Subcutaneous abdominal adipose tissue (tissue), 5 donors: Measurements from ENCODE around the gene ADAMTS17.

ENCODE experiments used
- H3K27ac ChIP-seq: one replicate; pipeline ENCODE4 v1.7.0; 2013; ENCODE audit warnings: low read depth, mild to moderate bottlenecking, inconsistent platforms, low read length, moderate library complexity
- H3K27me3 ChIP-seq, 5 donors: one replicate each; pipeline ENCODE4 v1.7.0; 2013; ENCODE audit warnings: low read length in 5 of 5, inconsistent platforms in 1 of 5; ENCODE audit not compliant: control insufficient read depth in 5 of 5, insufficient read depth in 4 of 5
- H3K36me3 ChIP-seq, 5 donors: one replicate each; pipeline ENCODE4 v1.7.0; 2013; ENCODE audit warnings: low read length in 5 of 5; ENCODE audit not compliant: control insufficient read depth in 5 of 5, insufficient read depth in 5 of 5
- H3K4me1 ChIP-seq, 5 donors: one replicate each; pipeline ENCODE4 v1.7.0; 2013; ENCODE audit warnings: low read length in 5 of 5, mild to moderate bottlenecking in 3 of 5, moderate library complexity in 1 of 5; ENCODE audit not compliant: control insufficient read depth in 5 of 5, insufficient read depth in 5 of 5
- H3K4me3 ChIP-seq, 5 donors: one replicate each; pipeline ENCODE4 v1.7.0; 2013; ENCODE audit warnings: low read length in 5 of 5, low read depth in 1 of 5
- H3K9ac ChIP-seq, 5 donors: one replicate each; pipeline ENCODE4 v1.7.0; 2013; ENCODE audit warnings: low read length in 5 of 5, mild to moderate bottlenecking in 4 of 5, moderate library complexity in 3 of 5
- H3K9me3 ChIP-seq, 5 donors: one replicate each; pipeline ENCODE4 v1.7.0; 2013; ENCODE audit warnings: low read length in 5 of 5; ENCODE audit not compliant: control insufficient read depth in 5 of 5
- donor health status: healthy.
- donor health status: healthy.
- donor health status: healthy.
- donor health status: healthy.
- donor health status: healthy.

ADAMTS17 gene

GRCh38 chr15:100124361-100124760 is 217.4 kb downstream of the ADAMTS17 start:
- Histone ChIP-seq H3K9ac (no peak overlapping the region), H3K4me3 (no peak overlapping the region), H3K36me3 (no peaks in the 10 kb centered on the region), H3K27ac (no peak overlapping the region), H3K4me1 (peaks cover 0 to 9% (median 0%) of the 10 kb centered on the region in 5 donors), H3K9me3 (peaks cover 0 to 28% (median 18%) of the 10 kb centered on the region in 5 donors), H3K27me3 (no peaks in the 10 kb centered on the region)

- Histone ChIP-seq H3K9ac (no peak overlapping the region), H3K9me3 (peaks cover 0 to 28% (median 18%) of the 10 kb centered on the region in 5 donors), H3K27ac (no peak overlapping the region), H3K4me1 (peaks cover 0 to 9% (median 0%) of the 10 kb centered on the region in 5 donors), H3K4me3 (no peak overlapping the region), H3K36me3 (no peaks in the 10 kb centered on the region), H3K27me3 (no peaks in the 10 kb centered on the region)
These were observed 218.2 kb downstream of the ADAMTS17 start for GRCh38 chr15:100123611-100124010.

- H3K36me3 ChIP-seq: no peaks in the 10 kb centered on the region
- H3K27me3 ChIP-seq: no peaks in the 10 kb centered on the region
- H3K9ac ChIP-seq: no peak overlapping the region
- H3K9me3 ChIP-seq: peaks cover 0 to 28% (median 18%) of the 10 kb centered on the region in 5 donors
- no peak overlapping the region for H3K4me3 ChIP-seq
- peaks cover 0 to 14% (median 7%) of the 10 kb centered on the region in 5 donors for H3K4me1 ChIP-seq
- no peak overlapping the region for H3K27ac ChIP-seq
These were observed 220.5 kb downstream of the ADAMTS17 start for GRCh38 chr15:100121285-100121684.

- peaks cover 0 to 28% (median 18%) of the 10 kb centered on the region in 5 donors for H3K9me3 ChIP-seq
- H3K27me3 ChIP-seq: no peaks in the 10 kb centered on the region
- H3K4me3 ChIP-seq: no peak overlapping the region
- no peak overlapping the region for H3K9ac ChIP-seq
- H3K27ac ChIP-seq: no peak overlapping the region
- peaks cover 0 to 15% (median 10%) of the 10 kb centered on the region in 5 donors for H3K4me1 ChIP-seq
- no peaks in the 10 kb centered on the region for H3K36me3 ChIP-seq
These were observed 221.7 kb downstream of the ADAMTS17 start for GRCh38 chr15:100120111-100120510.

GRCh38 chr15:100118546-100118945 is 223.2 kb downstream of the ADAMTS17 start:
- H3K27ac ChIP-seq: no peak overlapping the region
- H3K4me3 ChIP-seq: no peak overlapping the region
- no peaks in the 10 kb centered on the region for H3K27me3 ChIP-seq
- H3K9ac ChIP-seq: no peak overlapping the region
- H3K36me3 ChIP-seq: no peaks in the 10 kb centered on the region
- peaks cover 0 to 28% (median 18%) of the 10 kb centered on the region in 5 donors for H3K9me3 ChIP-seq
- H3K4me1 ChIP-seq: peaks cover 3 to 29% (median 26%) of the 10 kb centered on the region in 5 donors

- Histone ChIP-seq H3K27ac (no peak overlapping the region), H3K4me3 (no peak overlapping the region), H3K9me3 (peaks cover 0 to 20% (median 13%) of the 10 kb centered on the region in 5 donors), H3K27me3 (no peaks in the 10 kb centered on the region), H3K4me1 (peaks cover 8 to 48% (median 43%) of the 10 kb centered on the region in 5 donors), H3K36me3 (no peaks in the 10 kb centered on the region), H3K9ac (no peak overlapping the region)
These were observed 225.2 kb downstream of the ADAMTS17 start for GRCh38 chr15:100116416-100117190.

GRCh38 chr15:100115711-100116090 is 226.1 kb downstream of the ADAMTS17 start:
- Histone ChIP-seq H3K4me3 (no peak overlapping the region), H3K27ac (no peak overlapping the region), H3K36me3 (no peaks in the 10 kb centered on the region), H3K9me3 (peaks cover 0 to 13% (median 4%) of the 10 kb centered on the region in 5 donors), H3K4me1 (peaks cover 14 to 57% (median 52%) of the 10 kb centered on the region in 5 donors), H3K9ac (no peak overlapping the region), H3K27me3 (no peaks in the 10 kb centered on the region)

- no peaks in the 10 kb centered on the region for H3K27me3 ChIP-seq
- peaks cover 0 to 9% (median 3%) of the 10 kb centered on the region in 5 donors for H3K9me3 ChIP-seq
- H3K4me1 ChIP-seq: peaks cover 14 to 61% (median 56%) of the 10 kb centered on the region in 5 donors
- H3K9ac ChIP-seq: peak overlapping the region in 1 of 5 donors; percentile 19
- H3K4me3 ChIP-seq: no peak overlapping the region
- H3K36me3 ChIP-seq: no peaks in the 10 kb centered on the region
- H3K27ac ChIP-seq: peak overlapping the region; percentile 74
These were observed 226.6 kb downstream of the ADAMTS17 start for GRCh38 chr15:100115066-100115710.

GRCh38 chr15:100114571-100114970 is 227.2 kb downstream of the ADAMTS17 start:
- Histone ChIP-seq H3K4me1 (peaks cover 14 to 61% (median 56%) of the 10 kb centered on the region in 5 donors), H3K9ac (peak overlapping the region in 4 of 5 donors; percentile 8 to 71 (median 40)), H3K4me3 (peak overlapping the region; percentile 52 to 77 (median 63)), H3K27ac (peak overlapping the region; percentile 74), H3K36me3 (no peaks in the 10 kb centered on the region), H3K27me3 (no peaks in the 10 kb centered on the region), H3K9me3 (peaks cover 0 to 3% (median under 1%) of the 10 kb centered on the region in 5 donors)

GRCh38 chr15:100114100-100114499 is 227.7 kb downstream of the ADAMTS17 start:
- peak overlapping the region; percentile 52 to 77 (median 63) for H3K4me3 ChIP-seq
- no peaks in the 10 kb centered on the region for H3K36me3 ChIP-seq
- H3K27ac ChIP-seq: peak overlapping the region; percentile 74
- no peaks in the 10 kb centered on the region for H3K27me3 ChIP-seq
- H3K4me1 ChIP-seq: peaks cover 14 to 61% (median 56%) of the 10 kb centered on the region in 5 donors
- H3K9ac ChIP-seq: peak overlapping the region in 3 of 5 donors; percentile 8 to 71 (median 62)
- peaks cover 0 to under 1% (median 0%) of the 10 kb centered on the region in 5 donors for H3K9me3 ChIP-seq
